HCT116 (cell line): Measurements from ENCODE around the gene TMOD1. TPM values are rescaled to one million over a fixed set of nuclear protein-coding genes. Genes with fewer than 3 reads are reported as not detected.
A peak's percentile ranks its signal among the peaks of the same experiment; 100 is the strongest.

Experiments
- ATAC-seq: fragments of 200-7000 bp; cut with Tn5 transposase; 2 replicates; pipeline ENCODE4 v1.9.1; 2020; ENCODE audit warnings: mild to moderate bottlenecking, moderate library complexity
- BruUV-seq: library from RNA; stranded (reverse); fragments of 400-500 nt; replicated peaks from 2 replicates; lab custom pipeline; 2021; lab: Mats Ljungman, UMichigan
- CTCF ChIA-PET: fragments of 300-600 bp; sonication (Branson Sonifier 250); formaldehyde crosslinking; loops from one replicate; lab custom pipeline; 2021; ENCODE audit warnings: antibody characterized with exemption; lab: Charles Lee
- POLR2A ChIA-PET: fragments of 300-600, 350-600 bp; sonication (Branson Sonifier 250); formaldehyde crosslinking; loops from one replicate; lab custom pipeline; 2021; ENCODE audit warnings: antibody characterized with exemption; lab: Charles Lee
- RAD21 ChIA-PET, 2 experiments: fragments of 300-600 bp; sonication (Branson Sonifier 250); formaldehyde crosslinking; loops; one replicate each; lab custom pipeline; 2023; ENCODE audit warnings: low total read pairs in 2 of 2; ENCODE audit not compliant: uncharacterized antibody in 2 of 2, unreplicated experiment in 2 of 2, low non-redundant PET in 1 of 2; lab: Charles Lee
- DNase-seq: peaks from one replicate; pipeline ENCODE4 v3.0.0-alpha.2; 2010; ENCODE audit warnings: low read depth, low spot score
- H2AFZ ChIP-seq: fragments of 200-600 bp; shearing (Covaris generic), sonication (generic); 2 replicates; pipeline ENCODE4 v1.6.1; 2017; ENCODE audit warnings: low read depth, mixed run types, mixed read lengths, antibody characterized with exemption, low read length; ENCODE audit not compliant: poor library complexity, severe bottlenecking
- H3K27ac ChIP-seq: 2 replicates; pipeline ENCODE4 v1.5.1; 2012; ENCODE audit warnings: low read depth, low read length
- H3K27me3 ChIP-seq: fragments of 200-600 bp; sonication (generic); 2 replicates; pipeline ENCODE4 v1.6.1; 2016; ENCODE audit warnings: mixed run types, low read length, mixed read lengths; ENCODE audit not compliant: insufficient read depth
- H3K36me3 ChIP-seq, 2 experiments: fragments of 200-500 bp in 1 of 2; fragments of 200-600 bp in 1 of 2; sonication (Bioruptor generic) in 1 of 2; sonication (generic) in 1 of 2; 2 replicates each; pipeline versions ENCODE4 v1.5.1 to v1.6.1; 2014 to 2016; ENCODE audit warnings: low read length in 2 of 2, inconsistent platforms in 1 of 2, mixed read lengths in 1 of 2, mixed run types in 1 of 2; ENCODE audit not compliant: insufficient read depth in 2 of 2, control insufficient read depth in 1 of 2
- H3K4me1 ChIP-seq, 2 experiments: fragments of 200-600 bp in 1 of 2; sonication (generic) in 1 of 2; 2 replicates each; pipeline versions ENCODE4 v1.5.1 to v1.6.1; 2012 to 2017; ENCODE audit warnings: low read length in 2 of 2, inconsistent platforms in 1 of 2, mild to moderate bottlenecking in 1 of 2, mixed read lengths in 1 of 2, mixed run types in 1 of 2, moderate library complexity in 1 of 2; ENCODE audit not compliant: insufficient read depth in 2 of 2, control insufficient read depth in 1 of 2
- H3K4me2 ChIP-seq: fragments of 200-600 bp; sonication (generic); 2 replicates; pipeline ENCODE4 v1.6.1; 2017; ENCODE audit warnings: mixed run types, low read length, mixed read lengths
- H3K4me3 ChIP-seq, 2 experiments: fragments of 200-600 bp in 1 of 2; sonication (generic) in 1 of 2; replicated peaks in 1 of 2; 2 replicates each; pipeline ENCODE4 v1.5.1; 2011 to 2016; ENCODE audit warnings: low read length in 2 of 2, control low read depth in 1 of 2, low read depth in 1 of 2, mild to moderate bottlenecking in 1 of 2, mixed read lengths in 1 of 2, mixed run types in 1 of 2
- H3K79me2 ChIP-seq: fragments of 200-600 bp; sonication (generic); 2 replicates; pipeline ENCODE4 v1.6.1; 2017; ENCODE audit warnings: mild to moderate bottlenecking, mixed run types, low read length, moderate library complexity, mixed read lengths; ENCODE audit not compliant: insufficient read depth
- H3K9ac ChIP-seq: fragments of 200-600 bp; sonication (generic); 2 replicates; pipeline ENCODE4 v1.6.1; 2016; ENCODE audit warnings: low read length, mixed read lengths
- H3K9me2 ChIP-seq: fragments of 200-600 bp; sonication (generic), shearing (Covaris generic); 2 replicates; pipeline ENCODE4 v1.6.1; 2017; ENCODE audit warnings: mixed run types, mild to moderate bottlenecking, moderate library complexity; ENCODE audit not compliant: insufficient read depth
- H3K9me3 ChIP-seq, 2 experiments: fragments of 200-500 bp in 1 of 2; fragments of 200-600 bp in 1 of 2; sonication (Bioruptor generic) in 1 of 2; sonication (generic) in 1 of 2; 2 replicates each; pipeline ENCODE4 v1.6.1; 2014 to 2017; ENCODE audit warnings: low read length in 2 of 2, mixed read lengths in 2 of 2, inconsistent platforms in 1 of 2, low read depth in 1 of 2, mild to moderate bottlenecking in 1 of 2, mixed run types in 1 of 2, moderate library complexity in 1 of 2; ENCODE audit not compliant: control insufficient read depth in 1 of 2, insufficient read depth in 1 of 2
- H4K20me1 ChIP-seq: fragments of 200-600 bp; sonication (generic), shearing (Covaris generic); 2 replicates; pipeline ENCODE4 v1.6.1; 2017; ENCODE audit warnings: mixed run types, mild to moderate bottlenecking, moderate library complexity; ENCODE audit not compliant: insufficient read depth
- CBX3 ChIP-seq: IDR thresholded peaks from 2 replicates; pipeline ENCODE4 v1.6.1; 2012; ENCODE audit warnings: low read depth
- CEBPB ChIP-seq: IDR thresholded peaks from 2 replicates; pipeline ENCODE4 v1.6.1; 2012; ENCODE audit warnings: low read depth
- EGR1 ChIP-seq: IDR thresholded peaks from 2 replicates; pipeline ENCODE4 v1.6.1; 2012; ENCODE audit warnings: low read depth
- ELF1 ChIP-seq: IDR thresholded peaks from 2 replicates; pipeline ENCODE4 v1.6.1; 2012; ENCODE audit warnings: low read depth, borderline replicate concordance
- EZH2 ChIP-seq: fragments of 200-600 bp; sonication (generic); IDR thresholded peaks from 2 replicates; pipeline ENCODE4 v1.6.1; 2017; ENCODE audit warnings: antibody characterized with exemption, mixed run types
- EZH2phosphoT487 ChIP-seq: fragments of 200-600 bp; IDR thresholded peaks from 2 replicates; pipeline ENCODE4 v1.6.1; 2018; ENCODE audit warnings: antibody characterized with exemption, borderline replicate concordance
- JUND ChIP-seq: IDR thresholded peaks from 2 replicates; pipeline ENCODE4 v1.6.1; 2012
- POLR2AphosphoS5 ChIP-seq: IDR thresholded peaks from 2 replicates; pipeline ENCODE4 v1.6.1; 2011; ENCODE audit warnings: mild to moderate bottlenecking, low read depth, low read length, moderate library complexity
- RAD21 ChIP-seq: IDR thresholded peaks from 2 replicates; pipeline ENCODE4 v1.6.1; 2012; ENCODE audit warnings: low read depth, mild to moderate bottlenecking
- SP1 ChIP-seq: IDR thresholded peaks from 2 replicates; pipeline ENCODE4 v1.6.1; 2012; ENCODE audit warnings: low read depth
- SRF ChIP-seq: IDR thresholded peaks from 2 replicates; pipeline ENCODE4 v1.6.1; 2012; ENCODE audit warnings: low read depth
- YY1 ChIP-seq: IDR thresholded peaks from 2 replicates; pipeline ENCODE4 v1.6.1; 2011; ENCODE audit warnings: low read length, low read depth, moderate library complexity, mild to moderate bottlenecking; ENCODE audit not compliant: insufficient replicate concordance; ENCODE audit errors: extremely low read depth
- ZFX ChIP-seq: fragments of 450-650 bp; IDR thresholded peaks from 2 replicates; pipeline ENCODE4 v1.6.1; 2017
- ZNF274 ChIP-seq: fragments of 200-500 bp; sonication (Bioruptor generic); IDR thresholded peaks from 2 replicates; pipeline ENCODE4 v1.6.1; 2014; ENCODE audit warnings: mild to moderate bottlenecking, low read depth, low read length, inconsistent platforms
- intact Hi-C: fragments of 100-400 bp; cut with micrococcal nuclease; formaldehyde crosslinking; loops from 2 replicates; pipeline ENCODE4 v1.10.0; 2022
- total RNA-seq: library from RNA; stranded (reverse); gene quantifications from one replicate; pipeline ENCODE4 v1.2.1, GENCODE V29; 2021; ENCODE audit not compliant: unreplicated experiment
- TF ChIP-seq, protein P1 (sequence below): IDR thresholded peaks from 2 replicates; pipeline ENCODE4 v1.6.1; 2012
- TF ChIP-seq, protein P2 (sequence below): IDR thresholded peaks from 2 replicates; pipeline ENCODE4 v1.6.1; 2012; ENCODE audit warnings: low read depth

TMOD1 gene
- total RNA-seq, 1 experiment from 2014 or later: 4.4 TPM

DNA sequence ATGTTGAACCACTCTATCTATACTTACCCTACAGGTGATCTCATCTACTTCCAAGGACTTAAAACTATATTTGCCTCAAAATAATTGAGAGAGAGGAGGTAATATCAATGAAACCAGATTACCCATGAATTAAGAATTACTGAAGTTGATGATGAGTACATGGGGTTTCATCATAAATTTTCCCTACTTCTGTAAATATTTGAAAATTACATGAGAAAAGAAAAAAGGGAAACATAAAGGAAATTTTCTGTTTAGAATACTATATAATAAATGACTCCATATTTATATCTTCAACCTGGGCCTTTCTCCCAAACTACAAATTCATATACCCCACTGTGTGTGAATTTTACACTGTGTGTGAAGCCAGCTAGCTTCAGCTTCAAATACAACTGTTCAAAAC lies 129.1 kb downstream of the TMOD1 start:
- H3K4me3 ChIP-seq: no peak overlapping the region
- H3K36me3 ChIP-seq: peaks cover under 1 to 2% of the 10 kb centered on the region in 2 experiments; a peak in 3 of 4 replicates
- no peak for TF ChIP-seq ELF1
- TF ChIP-seq ZFX: no peak
- TF ChIP-seq SRF: no peak
- TF ChIP-seq, protein P1, sequence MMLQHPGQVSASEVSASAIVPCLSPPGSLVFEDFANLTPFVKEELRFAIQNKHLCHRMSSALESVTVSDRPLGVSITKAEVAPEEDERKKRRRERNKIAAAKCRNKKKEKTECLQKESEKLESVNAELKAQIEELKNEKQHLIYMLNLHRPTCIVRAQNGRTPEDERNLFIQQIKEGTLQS: no peak
- no peak for TF ChIP-seq YY1
- no peak for TF ChIP-seq RAD21
- no peaks in the 10 kb centered on the region for H3K9me3 ChIP-seq
- no peak overlapping the region for H3K9ac ChIP-seq
- H4K20me1 ChIP-seq: no peaks in the 10 kb centered on the region
- ATAC-seq (no peak), DNase-seq (no peak)
- H3K27ac ChIP-seq: no peak overlapping the region
- CTCF ChIA-PET: interaction anchor here (0.7 kb wide), 1 partner anchor 129 kb away, joined by 3 read pairs; the partner anchor contains the start of gene TMOD1
- H3K4me2 ChIP-seq: no peak overlapping the region
- no peak overlapping the region for H2AFZ ChIP-seq
- RAD21 ChIA-PET: no interaction called here
- peaks cover 57% of the 10 kb centered on the region for H3K79me2 ChIP-seq
- POLR2A ChIA-PET: no interaction called here
- intact Hi-C loops: loop anchor here (5.0 kb wide), 1 partner anchor 1373 kb away; no protein-coding TSS in a partner anchor
- H3K9me2 ChIP-seq: no peaks in the 10 kb centered on the region
- no TSS peak for BruUV-seq
- H3K27me3 ChIP-seq: no peaks in the 10 kb centered on the region
- H3K4me1 ChIP-seq: peaks cover 9 to 15% of the 10 kb centered on the region in 2 experiments; a peak in 2 of 4 replicates

DNA sequence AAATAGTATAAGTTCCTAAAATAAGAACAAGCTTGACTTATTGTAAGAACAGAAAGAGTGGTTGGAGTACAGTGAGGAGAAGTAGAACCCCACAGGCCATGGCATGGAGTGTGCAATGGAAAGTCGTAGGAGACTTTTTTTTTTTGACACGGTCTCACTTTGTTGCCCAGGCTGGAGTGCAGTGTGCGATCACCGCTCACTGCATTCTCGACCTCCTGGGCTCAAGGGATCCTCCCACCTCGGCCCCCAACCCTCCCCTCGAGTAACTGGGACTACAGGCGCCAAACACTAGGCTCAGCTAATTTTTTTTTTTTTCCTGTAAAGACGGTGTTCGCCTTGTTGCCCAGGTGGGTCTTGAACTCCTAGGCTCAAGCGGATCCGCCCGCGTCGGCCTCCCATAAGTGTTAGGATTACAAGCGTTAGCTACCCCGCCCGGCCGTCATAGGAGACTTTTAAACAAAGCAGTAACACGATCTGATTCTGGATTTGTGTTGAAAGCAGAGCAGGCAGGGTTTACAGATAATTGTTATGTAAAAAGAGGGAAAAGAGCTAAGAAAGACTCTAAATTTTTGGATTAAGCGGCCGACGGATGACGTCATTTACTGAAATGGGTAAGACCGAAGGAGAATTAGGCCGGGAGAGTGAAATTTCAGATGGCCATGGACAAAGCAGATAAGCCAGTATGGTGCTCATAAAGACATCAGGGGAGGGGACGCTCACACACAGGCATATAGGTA lies 130.9 kb downstream of the TMOD1 start:
- no peaks in the 10 kb centered on the region for H3K36me3 ChIP-seq
- H3K9ac ChIP-seq: peak overlapping the region; percentile 91
- RAD21 ChIA-PET: no interaction called here
- ATAC-seq (peak; percentile 10), DNase-seq (no peak)
- peaks cover 67% of the 10 kb centered on the region for H3K79me2 ChIP-seq
- TSS peak; percentile 90 for BruUV-seq
- no peaks in the 10 kb centered on the region for H3K9me3 ChIP-seq
- POLR2A ChIA-PET: interaction anchor here (1.0 to 1.9 kb wide), 7 partner anchors 13 to 394 kb away, joined by 3 to 9 read pairs (median 4); partner anchors contain the start of genes TMOD1 and XPA
- H3K4me1 ChIP-seq: peaks cover 9 to 15% of the 10 kb centered on the region in 2 experiments; a peak in 2 of 4 replicates
- peak overlapping the region; percentile 81 for H3K4me2 ChIP-seq
- H4K20me1 ChIP-seq: peaks cover 8% of the 10 kb centered on the region; the same call in 1 of the 2 replicates
- intact Hi-C loops: loop anchor here (5.0 kb wide), 1 partner anchor 1375 kb away; no protein-coding TSS in a partner anchor
- H3K9me2 ChIP-seq: no peaks in the 10 kb centered on the region
- CTCF ChIA-PET: interaction anchor here (0.7 to 2.1 kb wide), 7 partner anchors 17 to 776 kb away, joined by 3 to 11 read pairs (median 3); partner anchors contain the start of gene TRMO
- no peaks in the 10 kb centered on the region for H3K27me3 ChIP-seq
- no peak overlapping the region for H2AFZ ChIP-seq
- H3K4me3 ChIP-seq: peak overlapping the region; percentile 95 to 97
- peak overlapping the region; percentile 95 for H3K27ac ChIP-seq
- TF ChIP-seq CEBPB (no peak), EZH2phosphoT487 (no peak), EZH2 (no peak), ZNF274 (no peak), CBX3 (no peak), POLR2AphosphoS5 (no peak), JUND (no peak), SP1 (no peak), EGR1 (no peak), RAD21 (no peak), ZFX (no peak)
- TF ChIP-seq, protein P1: no peak
- TF ChIP-seq, protein P2, sequence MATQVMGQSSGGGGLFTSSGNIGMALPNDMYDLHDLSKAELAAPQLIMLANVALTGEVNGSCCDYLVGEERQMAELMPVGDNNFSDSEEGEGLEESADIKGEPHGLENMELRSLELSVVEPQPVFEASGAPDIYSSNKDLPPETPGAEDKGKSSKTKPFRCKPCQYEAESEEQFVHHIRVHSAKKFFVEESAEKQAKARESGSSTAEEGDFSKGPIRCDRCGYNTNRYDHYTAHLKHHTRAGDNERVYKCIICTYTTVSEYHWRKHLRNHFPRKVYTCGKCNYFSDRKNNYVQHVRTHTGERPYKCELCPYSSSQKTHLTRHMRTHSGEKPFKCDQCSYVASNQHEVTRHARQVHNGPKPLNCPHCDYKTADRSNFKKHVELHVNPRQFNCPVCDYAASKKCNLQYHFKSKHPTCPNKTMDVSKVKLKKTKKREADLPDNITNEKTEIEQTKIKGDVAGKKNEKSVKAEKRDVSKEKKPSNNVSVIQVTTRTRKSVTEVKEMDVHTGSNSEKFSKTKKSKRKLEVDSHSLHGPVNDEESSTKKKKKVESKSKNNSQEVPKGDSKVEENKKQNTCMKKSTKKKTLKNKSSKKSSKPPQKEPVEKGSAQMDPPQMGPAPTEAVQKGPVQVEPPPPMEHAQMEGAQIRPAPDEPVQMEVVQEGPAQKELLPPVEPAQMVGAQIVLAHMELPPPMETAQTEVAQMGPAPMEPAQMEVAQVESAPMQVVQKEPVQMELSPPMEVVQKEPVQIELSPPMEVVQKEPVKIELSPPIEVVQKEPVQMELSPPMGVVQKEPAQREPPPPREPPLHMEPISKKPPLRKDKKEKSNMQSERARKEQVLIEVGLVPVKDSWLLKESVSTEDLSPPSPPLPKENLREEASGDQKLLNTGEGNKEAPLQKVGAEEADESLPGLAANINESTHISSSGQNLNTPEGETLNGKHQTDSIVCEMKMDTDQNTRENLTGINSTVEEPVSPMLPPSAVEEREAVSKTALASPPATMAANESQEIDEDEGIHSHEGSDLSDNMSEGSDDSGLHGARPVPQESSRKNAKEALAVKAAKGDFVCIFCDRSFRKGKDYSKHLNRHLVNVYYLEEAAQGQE: no peak
